ENCODE measurements around the gene YJEFN3.

The YJEFN3 gene

GRCh38 chr19:19487077-19487949, 41.4 kb upstream of the YJEFN3 start:
- H3K4me3 ChIP-seq (ENCODE audit: low read length) = no peak overlapping the region
- TF ChIP-seq CTCF (conservative IDR thresholded peaks at IDR 0.05; ENCODE audit: low read length) = no peak
- DNase-seq (ENCODE audit: low read depth) = no peak

GRCh38 chr19:19487950-19488874, 40.5 kb upstream of the YJEFN3 start:
- no peak for DNase-seq (ENCODE audit: low read depth)
- no peak for TF ChIP-seq CTCF (conservative IDR thresholded peaks at IDR 0.05; ENCODE audit: low read length)
- peak overlapping the region; percentile 39; the same call in 1 of the 2 replicates for H3K4me3 ChIP-seq (ENCODE audit: low read length)

GRCh38 chr19:19488875-19489690, 39.6 kb upstream of the YJEFN3 start:
- no peak for TF ChIP-seq CTCF (conservative IDR thresholded peaks at IDR 0.05; ENCODE audit: low read length)
- DNase-seq (ENCODE audit: low read depth) = peak; percentile 96
- H3K4me3 ChIP-seq (ENCODE audit: low read length) = peak overlapping the region; percentile 39

- TF ChIP-seq CTCF (conservative IDR thresholded peaks at IDR 0.05; ENCODE audit: low read length) = no peak
These were observed 38.9 kb upstream of the YJEFN3 start for GRCh38 chr19:19489804-19490204.

GRCh38 chr19:19490214-19490968, 38.3 kb upstream of the YJEFN3 start:
- no peak overlapping the region for H3K4me3 ChIP-seq (ENCODE audit: low read length)
- peak; percentile 82 for TF ChIP-seq CTCF (conservative IDR thresholded peaks at IDR 0.05; ENCODE audit: low read length)
- DNase-seq (ENCODE audit: low read depth) = peak; percentile 81

More at GRCh38 chr19:19489804-19490204, 38.9 kb upstream of the YJEFN3 start:
- no peak for DNase-seq (ENCODE audit: low read depth)
- no peak overlapping the region for H3K4me3 ChIP-seq (ENCODE audit: low read length)
